ENCODE measurements around the gene ADAMTSL1. TPM values are rescaled to one million over a fixed set of nuclear protein-coding genes. Genes with fewer than 3 reads are reported as not detected.

The ADAMTSL1 gene
- total RNA-seq, 1 donor: 0.10 TPM

GRCh38 chr9:18480662-18481093, 6.7 kb downstream of the ADAMTSL1 start:
- Histone ChIP-seq H3K4me3 (ENCODE audit: low read length) (no peak overlapping the region), H3K9me3 (ENCODE audit: low read depth, low read length) (no peaks in the 10 kb centered on the region), H3K4me1 (ENCODE audit: insufficient read depth, low read length) (no peaks in the 10 kb centered on the region), H3K27me3 (ENCODE audit: insufficient read depth, low read length) (no peaks in the 10 kb centered on the region)

- H3K9me3 ChIP-seq (ENCODE audit: low read depth, low read length): no peaks in the 10 kb centered on the region
- H3K4me1 ChIP-seq (ENCODE audit: insufficient read depth, low read length): no peaks in the 10 kb centered on the region
- H3K4me3 ChIP-seq (ENCODE audit: low read length): no peak overlapping the region
- H3K27me3 ChIP-seq (ENCODE audit: insufficient read depth, low read length): no peaks in the 10 kb centered on the region
These were observed 8.4 kb downstream of the ADAMTSL1 start for GRCh38 chr9:18482371-18482770.

- Histone ChIP-seq H3K9me3 (ENCODE audit: low read depth, low read length) (no peaks in the 10 kb centered on the region), H3K4me3 (ENCODE audit: low read length) (no peak overlapping the region), H3K4me1 (ENCODE audit: insufficient read depth, low read length) (no peaks in the 10 kb centered on the region), H3K27me3 (ENCODE audit: insufficient read depth, low read length) (no peaks in the 10 kb centered on the region)
These were observed 11.8 kb downstream of the ADAMTSL1 start for GRCh38 chr9:18485714-18486113.

- H3K4me3 ChIP-seq (ENCODE audit: low read length): no peak overlapping the region
- no peaks in the 10 kb centered on the region for H3K4me1 ChIP-seq (ENCODE audit: insufficient read depth, low read length)
- no peaks in the 10 kb centered on the region for H3K27me3 ChIP-seq (ENCODE audit: insufficient read depth, low read length)
- no peaks in the 10 kb centered on the region for H3K9me3 ChIP-seq (ENCODE audit: low read depth, low read length)
These were observed 13.7 kb downstream of the ADAMTSL1 start for GRCh38 chr9:18487611-18488010.

GRCh38 chr9:18488886-18489285, 14.9 kb downstream of the ADAMTSL1 start:
- Histone ChIP-seq H3K9me3 (ENCODE audit: low read depth, low read length) (no peaks in the 10 kb centered on the region), H3K4me1 (ENCODE audit: insufficient read depth, low read length) (no peaks in the 10 kb centered on the region), H3K27me3 (ENCODE audit: insufficient read depth, low read length) (no peaks in the 10 kb centered on the region), H3K4me3 (ENCODE audit: low read length) (no peak overlapping the region)

- Histone ChIP-seq H3K4me1 (ENCODE audit: insufficient read depth, low read length) (no peaks in the 10 kb centered on the region), H3K4me3 (ENCODE audit: low read length) (no peak overlapping the region), H3K27me3 (ENCODE audit: insufficient read depth, low read length) (no peaks in the 10 kb centered on the region), H3K9me3 (ENCODE audit: low read depth, low read length) (no peaks in the 10 kb centered on the region)
These were observed 15.9 kb downstream of the ADAMTSL1 start for GRCh38 chr9:18489861-18490260.

- H3K9me3 ChIP-seq (ENCODE audit: low read depth, low read length): no peaks in the 10 kb centered on the region
- no peak overlapping the region for H3K4me3 ChIP-seq (ENCODE audit: low read length)
- H3K27me3 ChIP-seq (ENCODE audit: insufficient read depth, low read length): no peaks in the 10 kb centered on the region
- H3K4me1 ChIP-seq (ENCODE audit: insufficient read depth, low read length): no peaks in the 10 kb centered on the region
These were observed 16.9 kb downstream of the ADAMTSL1 start for GRCh38 chr9:18490641-18491370.

- Histone ChIP-seq H3K27me3 (ENCODE audit: insufficient read depth, low read length) (no peaks in the 10 kb centered on the region), H3K4me3 (ENCODE audit: low read length) (no peak overlapping the region), H3K4me1 (ENCODE audit: insufficient read depth, low read length) (no peaks in the 10 kb centered on the region), H3K9me3 (ENCODE audit: low read depth, low read length) (no peaks in the 10 kb centered on the region)
These were observed 18.7 kb downstream of the ADAMTSL1 start for GRCh38 chr9:18492612-18493011.

- Histone ChIP-seq H3K27me3 (ENCODE audit: insufficient read depth, low read length) (no peaks in the 10 kb centered on the region), H3K4me1 (ENCODE audit: insufficient read depth, low read length) (no peaks in the 10 kb centered on the region), H3K9me3 (ENCODE audit: low read depth, low read length) (no peaks in the 10 kb centered on the region), H3K4me3 (ENCODE audit: low read length) (no peak overlapping the region)
These were observed 19.6 kb downstream of the ADAMTSL1 start for GRCh38 chr9:18493451-18493993.

GRCh38 chr9:18495065-18495464, 21.1 kb downstream of the ADAMTSL1 start:
- Histone ChIP-seq H3K27me3 (ENCODE audit: insufficient read depth, low read length) (no peaks in the 10 kb centered on the region), H3K9me3 (ENCODE audit: low read depth, low read length) (no peaks in the 10 kb centered on the region), H3K4me3 (ENCODE audit: low read length) (no peak overlapping the region), H3K4me1 (ENCODE audit: insufficient read depth, low read length) (no peaks in the 10 kb centered on the region)

- Histone ChIP-seq H3K9me3 (ENCODE audit: low read depth, low read length) (no peaks in the 10 kb centered on the region), H3K27me3 (ENCODE audit: insufficient read depth, low read length) (no peaks in the 10 kb centered on the region), H3K4me1 (ENCODE audit: insufficient read depth, low read length) (no peaks in the 10 kb centered on the region), H3K4me3 (ENCODE audit: low read length) (no peak overlapping the region)
These were observed 22.5 kb downstream of the ADAMTSL1 start for GRCh38 chr9:18496256-18497000.

- no peak overlapping the region for H3K4me3 ChIP-seq (ENCODE audit: low read length)
- H3K4me1 ChIP-seq (ENCODE audit: insufficient read depth, low read length): no peaks in the 10 kb centered on the region
- no peaks in the 10 kb centered on the region for H3K9me3 ChIP-seq (ENCODE audit: low read depth, low read length)
- no peaks in the 10 kb centered on the region for H3K27me3 ChIP-seq (ENCODE audit: insufficient read depth, low read length)
These were observed 25.1 kb downstream of the ADAMTSL1 start for GRCh38 chr9:18499062-18499461.

- H3K4me1 ChIP-seq (ENCODE audit: insufficient read depth, low read length): no peaks in the 10 kb centered on the region
- no peaks in the 10 kb centered on the region for H3K27me3 ChIP-seq (ENCODE audit: insufficient read depth, low read length)
- no peak overlapping the region for H3K4me3 ChIP-seq (ENCODE audit: low read length)
- no peaks in the 10 kb centered on the region for H3K9me3 ChIP-seq (ENCODE audit: low read depth, low read length)
These were observed 26.0 kb downstream of the ADAMTSL1 start for GRCh38 chr9:18499980-18500379.

GRCh38 chr9:18500451-18500850, 26.5 kb downstream of the ADAMTSL1 start:
- Histone ChIP-seq H3K4me1 (ENCODE audit: insufficient read depth, low read length) (no peaks in the 10 kb centered on the region), H3K4me3 (ENCODE audit: low read length) (no peak overlapping the region), H3K27me3 (ENCODE audit: insufficient read depth, low read length) (no peaks in the 10 kb centered on the region), H3K9me3 (ENCODE audit: low read depth, low read length) (no peaks in the 10 kb centered on the region)

GRCh38 chr9:18501949-18502348, 28.0 kb downstream of the ADAMTSL1 start:
- Histone ChIP-seq H3K4me3 (ENCODE audit: low read length) (no peak overlapping the region), H3K4me1 (ENCODE audit: insufficient read depth, low read length) (no peaks in the 10 kb centered on the region), H3K27me3 (ENCODE audit: insufficient read depth, low read length) (no peaks in the 10 kb centered on the region), H3K9me3 (ENCODE audit: low read depth, low read length) (no peaks in the 10 kb centered on the region)

All from mononuclear cell (primary cell).